ENCODE measurements around the gene GCAT. TPM values are rescaled to one million over a fixed set of nuclear protein-coding genes. Genes with fewer than 3 reads are reported as not detected.

GCAT gene
- total and polyA plus RNA-seq, 9 of the 15 experiments (the other 6 are each of a cell fraction or from before 2014, with no cell fraction given) = 1.9 to 69.9 (median 26.4) TPM

- TF ChIP-seq VEZF1 (CRISPR knock-in tag; IDR thresholded peaks at IDR 0.05) (peak; percentile 54), MCM7 (IDR thresholded peaks at IDR 0.05) (no peak), TCFL5 (CRISPR knock-in tag; conservative IDR thresholded peaks at IDR 0.05) (no peak), ZNF263 (CRISPR knock-in tag; IDR thresholded peaks at IDR 0.05; ENCODE audit: borderline replicate concordance) (no peak), ZBTB2 (IDR thresholded peaks at IDR 0.05) (no peak), HDGF (IDR thresholded peaks at IDR 0.05) (no peak), ARID3A (IDR thresholded peaks at IDR 0.05; ENCODE audit: borderline replicate concordance, low read depth, low read length) (no peak), ZNF740 (CRISPR knock-in tag; IDR thresholded peaks at IDR 0.05) (no peak), ZNF740 (tag; IDR thresholded peaks at IDR 0.05) (0 out of 4 replicates have a peak, but pooled peaks of 1 of the 2 experiments have one; percentile 38), ZFPM2 (CRISPR knock-in tag; IDR thresholded peaks at IDR 0.05) (no peak), GATA2 (CRISPR knock-in tag; IDR thresholded peaks at IDR 0.05) (no peak), TSC22D4 (tag; IDR thresholded peaks at IDR 0.05) (no peak), SOX6 (IDR thresholded peaks at IDR 0.05) (no peak), CHD1 (IDR thresholded peaks at IDR 0.05; ENCODE audit: low read length) (no peak), ERF (CRISPR knock-in tag; IDR thresholded peaks at IDR 0.05) (no peak), BRF1 (IDR thresholded peaks at IDR 0.05; ENCODE audit: borderline replicate concordance, extremely low read depth, insufficient read length) (no peak), RBM34 (IDR thresholded peaks at IDR 0.05; ENCODE audit: borderline replicate concordance, insufficient read depth, low read length) (no peak), ZNF41 (CRISPR knock-in tag; conservative IDR thresholded peaks at IDR 0.05) (no peak), ZBTB12 (CRISPR knock-in tag; IDR thresholded peaks at IDR 0.05) (no peak)
Observed at GRCh38 chr22:37803639-37804351, 3.9 kb upstream of the GCAT start (continued).
